Colonic mucosa (tissue), 4 donors: Measurements from ENCODE around the gene DECR2. TPM values are rescaled to one million over a fixed set of nuclear protein-coding genes. Genes with fewer than 3 reads are reported as not detected.

Experiments used
- DNase-seq: peaks from one replicate; pipeline ENCODE4 v3.0.0-alpha.2; 2020
- H3K27ac ChIP-seq: fragments of 200-600 bp; one replicate; pipeline ENCODE4 v1.8.0; 2021
- H3K27me3 ChIP-seq: fragments of 200-600 bp; one replicate; pipeline ENCODE4 v1.8.0; 2021
- H3K36me3 ChIP-seq: fragments of 200-600 bp; one replicate; pipeline ENCODE4 v1.8.0; 2021
- H3K4me1 ChIP-seq: fragments of 200-600 bp; one replicate; pipeline ENCODE4 v1.8.0; 2021; ENCODE audit warnings: mild to moderate bottlenecking
- H3K4me3 ChIP-seq: fragments of 200-600 bp; one replicate; pipeline ENCODE4 v1.8.0; 2021
- H3K9ac ChIP-seq, 2 donors: one replicate each; pipeline ENCODE4 v1.7.0; 2013; ENCODE audit warnings: control low read depth in 2 of 2, low read depth in 2 of 2, low read length in 2 of 2
- H3K9me3 ChIP-seq: fragments of 200-600 bp; one replicate; pipeline ENCODE4 v1.8.0; 2021
- CTCF ChIP-seq: fragments of 200-600 bp; IDR thresholded peaks from one replicate; pipeline ENCODE4 v1.8.0; 2022; ENCODE audit warnings: antibody characterized with exemption, mild to moderate bottlenecking
- intact Hi-C: fragments of 100-400 bp; cut with DNase I; formaldehyde crosslinking; loops from one replicate; pipeline ENCODE4 v1.14.1; 2022
- total RNA-seq, 2 donors: library from RNA; stranded (reverse); fragmentation: NEBNext Ultra II Directional in 1 of 2; extraction: Animal tissue kit (Norgen Biotek cat#: 25700) in 1 of 2; gene quantifications; one replicate each; pipeline ENCODE4 v1.2.1, GENCODE V29; 2021
- donor health status: healthy.
- donor health status: DM: no; HTN: no; CAD: no.
- donor health status: DM: no; HTN: no; CAD: no.

Gene DECR2
- total RNA-seq, 2 donors from 2014 or later = 31.3 to 50.2 TPM

DNA sequence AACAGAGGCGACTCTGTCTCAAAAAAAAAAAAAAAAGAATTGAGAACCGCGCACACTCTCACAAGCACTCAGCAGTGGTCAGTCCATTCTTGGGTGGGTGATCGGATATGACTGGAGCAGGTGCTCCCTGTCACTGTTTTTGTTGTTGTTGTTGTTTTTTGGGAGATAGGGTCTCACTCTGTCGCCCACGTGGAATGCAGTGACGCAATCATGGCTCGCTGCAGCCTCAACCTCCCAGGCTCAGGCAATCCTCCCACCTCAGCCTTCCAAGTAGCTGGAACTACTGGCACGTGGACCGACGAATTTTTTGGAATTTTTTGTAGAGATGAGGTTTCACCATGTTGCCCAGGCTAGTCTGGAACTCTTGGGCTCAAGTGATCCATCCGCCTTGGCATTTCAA, 53.8 kb downstream of the DECR2 start:
- Histone ChIP-seq H3K4me3 (no peak overlapping the region), H3K27me3 (no peaks in the 10 kb centered on the region), H3K27ac (no peak overlapping the region), H3K9me3 (no peaks in the 10 kb centered on the region), H3K4me1 (no peaks in the 10 kb centered on the region), H3K9ac (no peak overlapping the region), H3K36me3 (no peaks in the 10 kb centered on the region)
- DNase-seq = no peak
- intact Hi-C loops = no loop called here
- no peak for TF ChIP-seq CTCF

- Histone ChIP-seq H3K9me3 (no peaks in the 10 kb centered on the region), H3K4me3 (no peak overlapping the region), H3K36me3 (no peaks in the 10 kb centered on the region), H3K27me3 (no peaks in the 10 kb centered on the region), H3K9ac (no peak overlapping the region), H3K27ac (no peak overlapping the region), H3K4me1 (no peaks in the 10 kb centered on the region)
- intact Hi-C loops = no loop called here
- TF ChIP-seq CTCF = no peak
- DNase-seq = no peak
Observed at GRCh38 chr16:456891-457483, 55.3 kb downstream of the DECR2 start.

DNA sequence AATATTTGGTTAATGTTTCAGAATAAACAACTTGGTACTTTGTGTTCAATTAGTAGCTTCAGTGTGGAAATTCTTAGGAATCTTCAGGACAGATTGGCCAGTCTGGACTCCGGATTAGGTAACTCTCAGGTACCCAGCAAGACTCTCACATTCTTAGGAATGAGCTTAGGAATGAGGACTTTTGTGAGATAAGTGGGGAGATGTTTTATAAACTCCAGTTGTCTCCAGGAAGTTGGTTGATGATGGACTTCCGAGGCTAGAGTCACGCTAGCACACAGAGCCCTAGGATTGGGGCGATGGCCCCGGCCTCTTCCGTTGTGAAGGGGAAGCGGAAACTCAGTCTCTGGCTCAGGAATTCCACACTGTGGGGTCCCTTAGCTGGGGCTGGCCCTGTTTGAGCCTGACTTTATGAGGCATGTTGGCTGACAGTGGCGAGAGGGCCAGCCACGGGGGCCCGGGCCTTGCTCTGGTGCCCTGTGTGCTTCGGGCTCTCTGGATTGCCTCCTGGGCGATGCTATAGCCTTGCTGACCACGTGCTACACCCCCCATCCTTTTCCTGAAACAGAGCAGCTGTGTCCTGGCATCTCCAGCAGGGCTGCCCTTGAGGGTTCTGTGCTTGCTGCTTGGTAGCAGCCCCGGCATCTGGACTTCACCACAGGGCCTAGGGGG, 56.2 kb downstream of the DECR2 start:
- intact Hi-C loops = no loop called here
- Histone ChIP-seq H3K9me3 (no peaks in the 10 kb centered on the region), H3K27ac (no peak overlapping the region), H3K36me3 (no peaks in the 10 kb centered on the region), H3K9ac (no peak overlapping the region), H3K4me3 (no peak overlapping the region), H3K27me3 (no peaks in the 10 kb centered on the region), H3K4me1 (no peaks in the 10 kb centered on the region)
- no peak for TF ChIP-seq CTCF
- DNase-seq = no peak

- H3K36me3 ChIP-seq = no peaks in the 10 kb centered on the region
- no peak overlapping the region for H3K27ac ChIP-seq
- no peak overlapping the region for H3K4me3 ChIP-seq
- no peaks in the 10 kb centered on the region for H3K4me1 ChIP-seq
- H3K9ac ChIP-seq = no peak overlapping the region
- no peaks in the 10 kb centered on the region for H3K9me3 ChIP-seq
- H3K27me3 ChIP-seq = no peaks in the 10 kb centered on the region
- intact Hi-C loops = no loop called here
- DNase-seq = no peak
- TF ChIP-seq CTCF = no peak
Observed at GRCh38 chr16:459761-460160, 58.1 kb downstream of the DECR2 start.

DNA sequence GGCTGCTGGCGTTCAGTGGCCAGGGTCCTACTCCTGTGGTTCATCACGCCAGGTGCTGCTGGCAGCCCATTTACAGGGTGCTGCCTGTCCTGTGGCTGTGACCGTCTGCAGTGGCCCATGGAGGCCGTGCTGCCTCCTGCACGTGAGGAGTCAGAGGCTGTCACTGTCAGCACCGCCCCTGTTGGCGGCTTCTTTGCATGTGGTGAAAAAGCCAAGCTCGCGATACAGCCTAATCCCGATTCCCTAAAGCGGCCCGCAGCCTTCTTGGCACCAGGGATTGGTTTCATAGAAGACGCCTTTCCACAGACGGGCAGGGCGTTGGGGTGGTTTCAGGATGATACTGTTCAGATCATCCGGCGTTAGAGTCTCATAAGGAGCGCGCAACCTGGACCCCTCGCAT, 59.1 kb downstream of the DECR2 start:
- H3K9ac ChIP-seq = no peak overlapping the region
- no peak overlapping the region for H3K27ac ChIP-seq
- no peaks in the 10 kb centered on the region for H3K9me3 ChIP-seq
- no peaks in the 10 kb centered on the region for H3K4me1 ChIP-seq
- H3K4me3 ChIP-seq = no peak overlapping the region
- no peak for TF ChIP-seq CTCF
- H3K36me3 ChIP-seq = no peaks in the 10 kb centered on the region
- no peak for DNase-seq
- no peaks in the 10 kb centered on the region for H3K27me3 ChIP-seq
- intact Hi-C loops = no loop called here

Other genes starting within 250 kb of the DECR2 start
- 1 to 10 TPM in 1 of 2 donors, not detected in 1; 1.4 TPM for gene HBZ, start 249.2 kb upstream of the DECR2 start, total RNA-seq
- gene HBM, start 235.9 kb upstream of the DECR2 start, total RNA-seq = not detected
- gene HBA2, start 229.0 kb upstream of the DECR2 start, total RNA-seq = 10 to 100 TPM in 1 of 2 donors, 1 to 10 TPM in 1; 3.5 to 64.9 TPM
- 10 to 100 TPM in 1 of 2 donors, 1 to 10 TPM in 1; 7.4 to 50.3 TPM for gene HBA1, start 225.2 kb upstream of the DECR2 start, total RNA-seq
- gene HBQ1, start 221.4 kb upstream of the DECR2 start, total RNA-seq = not detected
- gene LUC7L, start 172.4 kb upstream of the DECR2 start, total RNA-seq = 10 to 100 TPM; 37.1 to 55.4 TPM
- 100 to 1,000 TPM; 105 to 124 TPM for gene FAM234A, start 167.1 kb upstream of the DECR2 start, total RNA-seq
- gene RGS11, start 125.9 kb upstream of the DECR2 start, total RNA-seq = 1 to 10 TPM; 2.9 to 4.0 TPM
- gene ARHGDIG, start 121.3 kb upstream of the DECR2 start, total RNA-seq = 10 to 100 TPM in 1 of 2 donors, 1 to 10 TPM in 1; 1.8 to 20.0 TPM
- gene PDIA2, start 118.7 kb upstream of the DECR2 start, total RNA-seq = 1 to 10 TPM; 1.4 to 2.6 TPM
- gene AXIN1, start 49.2 kb upstream of the DECR2 start, total RNA-seq = 10 to 100 TPM; 33.4 to 34.3 TPM
- 10 to 100 TPM; 59.4 to 75.4 TPM for gene MRPL28, start 31.3 kb upstream of the DECR2 start, total RNA-seq
- gene PGAP6, start 19.9 kb upstream of the DECR2 start, total RNA-seq = 100 to 1,000 TPM in 1 of 2 donors, 10 to 100 TPM in 1; 99.6 to 102 TPM
- 10 to 100 TPM; 38.3 to 63.6 TPM for gene NME4, start 4.7 kb upstream of the DECR2 start, total RNA-seq
- gene RAB11FIP3, start 23.8 kb downstream of the DECR2 start, total RNA-seq = 10 to 100 TPM; 20.9 to 22.3 TPM
- 100 to 1,000 TPM in 1 of 2 donors, 10 to 100 TPM in 1; 74.6 to 139 TPM for gene CAPN15, start 125.8 kb downstream of the DECR2 start, total RNA-seq
- not detected for gene PRR35, start 158.5 kb downstream of the DECR2 start, total RNA-seq
- under 1 TPM; 0.32 to 0.35 TPM for gene NHLRC4, start 165.1 kb downstream of the DECR2 start, total RNA-seq
- 10 to 100 TPM; 25.6 to 59.3 TPM for gene PIGQ, start 168.1 kb downstream of the DECR2 start, total RNA-seq
- gene RAB40C, start 188.2 kb downstream of the DECR2 start, total RNA-seq = 10 to 100 TPM; 34.9 to 38.5 TPM
- 1 to 10 TPM in 1 of 2 donors, under 1 TPM in 1; 0.80 to 1.1 TPM for gene WFIKKN1, start 229.1 kb downstream of the DECR2 start, total RNA-seq
- 100 to 1,000 TPM in 1 of 2 donors, 10 to 100 TPM in 1; 43.7 to 102 TPM for gene METTL26, start 234.4 kb downstream of the DECR2 start, total RNA-seq
- gene MCRIP2, start 239.9 kb downstream of the DECR2 start, total RNA-seq = 100 to 1,000 TPM; 132 to 158 TPM
- 100 to 1,000 TPM in 1 of 2 donors, 10 to 100 TPM in 1; 25.1 to 122 TPM for gene WDR90, start 247.5 kb downstream of the DECR2 start, total RNA-seq